T-helper 1 cell treated with Interleukin-12 subunit alpha and Interleukin-12 subunit beta and Interleukin-4 antibody, amounts not matched to agents 30 ng/mL and 1 ng/mL, for 36 hours (primary cell): Measurements from ENCODE around the gene NUTM1. TPM values are rescaled to one million over a fixed set of nuclear protein-coding genes. Genes with fewer than 3 reads are reported as not detected.

Experiments
- intact Hi-C: fragments of 100-400 bp; cut with micrococcal nuclease; formaldehyde crosslinking; loops from one replicate; pipeline ENCODE4 v1.15.1; 2024
- total RNA-seq: library from RNA; stranded (reverse); gene quantifications from 2 replicates; pipeline ENCODE4 v1.2.3, GENCODE V29; 2022

Gene NUTM1
- total RNA-seq: not detected in 2 replicates

GRCh38 chr15:34342737-34343575 is at the start of gene NUTM1, which contains the start of gene NOP10:
TSS of gene NUTM1 (plus strand) at chr15:34343315. CDS start at chr15:34343697, 382 bp downstream.
TSS of gene NOP10 (minus strand) at chr15:34343136. CDS start at chr15:34343073, 63 bp downstream.
- intact Hi-C loops: loop anchor here (1.0 to 2.0 kb wide), 6 partner anchors 24 to 645 kb away; partner anchors contain the start of genes EMC4, LPCAT4, PGBD4 and ZNF770

- intact Hi-C loops: no loop called here
Observed at GRCh38 chr15:34297059-34297458, 46.1 kb upstream of the NUTM1 start.

- intact Hi-C loops: no loop called here
Observed at GRCh38 chr15:34301058-34301457, 42.1 kb upstream of the NUTM1 start.

- intact Hi-C loops: no loop called here
Observed at GRCh38 chr15:34304613-34305012, 38.5 kb upstream of the NUTM1 start.

GRCh38 chr15:34311563-34311962 is 31.6 kb upstream of the NUTM1 start:
- intact Hi-C loops: loop anchor here (10.0 kb wide), 1 partner anchor 53 kb away; the partner anchor contains the start of gene LPCAT4

- intact Hi-C loops: loop anchor here (10.0 kb wide), 1 partner anchor 50 kb away; the partner anchor contains the start of gene LPCAT4
Observed at GRCh38 chr15:34314491-34315490, 28.3 kb upstream of the NUTM1 start.

- intact Hi-C loops: loop anchor here (1.0 to 10.0 kb wide), 3 partner anchors 10 to 46 kb away; partner anchors contain the start of gene LPCAT4
Observed at GRCh38 chr15:34318277-34319079, 24.6 kb upstream of the NUTM1 start.

- intact Hi-C loops: no loop called here
Observed at GRCh38 chr15:34323217-34323616, 19.9 kb upstream of the NUTM1 start.

- intact Hi-C loops: no loop called here
Observed at GRCh38 chr15:34324933-34325332, 18.2 kb upstream of the NUTM1 start.

GRCh38 chr15:34325368-34325767 is 17.7 kb upstream of the NUTM1 start:
- intact Hi-C loops: no loop called here

- intact Hi-C loops: loop anchor here (1.0 kb wide), 2 partner anchors 7 to 10 kb away; no protein-coding TSS in a partner anchor
Observed at GRCh38 chr15:34327906-34328305, 15.2 kb upstream of the NUTM1 start.

GRCh38 chr15:34329006-34329405 is 14.1 kb upstream of the NUTM1 start:
- intact Hi-C loops: no loop called here

- intact Hi-C loops: loop anchor here (10.0 kb wide), 2 partner anchors 265 to 595 kb away; no protein-coding TSS in a partner anchor
Observed at GRCh38 chr15:34330279-34330678, 12.8 kb upstream of the NUTM1 start.

- intact Hi-C loops: loop anchor here (10.0 kb wide), 2 partner anchors 267 to 593 kb away; no protein-coding TSS in a partner anchor
Observed at GRCh38 chr15:34331809-34332208, 11.3 kb upstream of the NUTM1 start.

- intact Hi-C loops: loop anchor here (10.0 kb wide), 2 partner anchors 268 to 592 kb away; no protein-coding TSS in a partner anchor
Observed at GRCh38 chr15:34332553-34333120, 10.5 kb upstream of the NUTM1 start.

GRCh38 chr15:34334672-34335071 is 8.4 kb upstream of the NUTM1 start:
- intact Hi-C loops: loop anchor here (1.0 to 10.0 kb wide), 9 partner anchors 7 to 633 kb away; partner anchors contain the start of genes AQR, AVEN and EMC4

GRCh38 chr15:34335176-34336032 is 7.7 kb upstream of the NUTM1 start:
- intact Hi-C loops: loop anchor here (1.0 to 10.0 kb wide), 8 partner anchors 8 to 632 kb away; partner anchors contain the start of genes AQR, AVEN and EMC4

- intact Hi-C loops: loop anchor here (5.0 to 10.0 kb wide), 4 partner anchors 49 to 631 kb away; partner anchors contain the start of gene AQR
Observed at GRCh38 chr15:34336231-34336990, 6.7 kb upstream of the NUTM1 start.
